Loucy (cell line): ENCODE measurements around the gene MYO18A.

Source experiments
- H2AFZ ChIP-seq: fragments of 200-600 bp; sonication (generic); 2 replicates; pipeline ENCODE4 v1.6.0; 2016; ENCODE audit warnings: antibody characterized with exemption, mild to moderate bottlenecking, low read length, moderate library complexity
- H3F3A ChIP-seq: fragments of 200-600 bp; 2 replicates; pipeline ENCODE4 v1.6.0; 2016; ENCODE audit warnings: antibody characterized with exemption, low read depth, mild to moderate bottlenecking
- H3K27me3 ChIP-seq: fragments of 200-600 bp; sonication (generic); 2 replicates; pipeline ENCODE4 v1.6.1; 2014; ENCODE audit warnings: low read length, mild to moderate bottlenecking; ENCODE audit not compliant: insufficient read depth, poor library complexity, severe bottlenecking
- H3K36me3 ChIP-seq: fragments of 200-600 bp; sonication (generic); 2 replicates; pipeline ENCODE4 v1.6.1; 2016; ENCODE audit warnings: low read length; ENCODE audit not compliant: insufficient read depth
- H3K4me1 ChIP-seq: fragments of 200-600 bp; sonication (generic); 2 replicates; pipeline ENCODE4 v1.5.1; 2014; ENCODE audit warnings: low read length, mild to moderate bottlenecking; ENCODE audit not compliant: insufficient read depth, poor library complexity, severe bottlenecking
- H3K4me2 ChIP-seq: fragments of 200-600 bp; sonication (generic); 2 replicates; pipeline ENCODE4 v1.6.0; 2014; ENCODE audit warnings: antibody characterized with exemption, low read length, low read depth, mild to moderate bottlenecking; ENCODE audit not compliant: poor library complexity, severe bottlenecking
- H3K4me3 ChIP-seq: fragments of 200-600 bp; sonication (generic); 2 replicates; pipeline ENCODE4 v1.5.1; 2014; ENCODE audit warnings: low read length, mild to moderate bottlenecking, mixed read lengths; ENCODE audit not compliant: poor library complexity, severe bottlenecking
- H3K79me2 ChIP-seq: fragments of 200-600 bp; sonication (generic); 2 replicates; pipeline ENCODE4 v1.6.1; 2014; ENCODE audit warnings: low read length; ENCODE audit not compliant: insufficient read depth
- H3K9ac ChIP-seq: fragments of 200-600 bp; sonication (generic); 2 replicates; pipeline ENCODE4 v1.6.0; 2014; ENCODE audit warnings: mild to moderate bottlenecking, low read depth, low read length, moderate library complexity; ENCODE audit not compliant: poor library complexity, severe bottlenecking
- H3K9me2 ChIP-seq: fragments of 200-600 bp; sonication (generic); replicated peaks from 2 replicates; pipeline ENCODE4 v1.6.1; 2016; ENCODE audit warnings: low read depth, low read length, mixed read lengths
- H3K9me3 ChIP-seq: fragments of 200-600 bp; sonication (generic); 2 replicates; pipeline ENCODE4 v1.6.1; 2014; ENCODE audit warnings: mild to moderate bottlenecking, antibody characterized with exemption, low read length, low read depth; ENCODE audit not compliant: insufficient read depth
- H4K20me1 ChIP-seq: fragments of 200-600 bp; sonication (generic); 2 replicates; pipeline ENCODE4 v1.6.0; 2014; ENCODE audit warnings: antibody characterized with exemption, low read length, mild to moderate bottlenecking; ENCODE audit not compliant: insufficient read depth, poor library complexity, severe bottlenecking
- CTCF ChIP-seq: fragments of 200-600 bp; sonication (generic); conservative IDR thresholded peaks from 2 replicates; pipeline ENCODE4 v1.5.1; 2014; ENCODE audit warnings: mild to moderate bottlenecking, antibody characterized with exemption, low read length
- EZH2phosphoT487 ChIP-seq: fragments of 200-600 bp; IDR thresholded peaks from 2 replicates; pipeline ENCODE4 v1.6.1; 2018; ENCODE audit warnings: antibody characterized with exemption, mild to moderate bottlenecking, moderate library complexity, borderline replicate concordance

The MYO18A gene

GRCh38 chr17:29096094-29096493 lies 84.1 kb downstream of the MYO18A start:
- Histone ChIP-seq H3K36me3 (peaks cover 100% of the 10 kb centered on the region), H3K4me3 (no peak overlapping the region), H2AFZ (no peak overlapping the region), H3K9me3 (no peaks in the 10 kb centered on the region), H3K4me1 (no peaks in the 10 kb centered on the region), H3K9me2 (no peaks in the 10 kb centered on the region), H4K20me1 (peaks cover 3% of the 10 kb centered on the region), H3K9ac (no peak overlapping the region), H3F3A (no peaks in the 10 kb centered on the region), H3K27me3 (no peaks in the 10 kb centered on the region), H3K4me2 (no peak overlapping the region), H3K79me2 (no peaks in the 10 kb centered on the region)
- TF ChIP-seq EZH2phosphoT487, result no peak
- TF ChIP-seq CTCF, result no peak

GRCh38 chr17:29095439-29095838 lies 84.8 kb downstream of the MYO18A start:
- TF ChIP-seq EZH2phosphoT487 (no peak), CTCF (no peak)
- H3K4me2 ChIP-seq, result no peak overlapping the region
- peaks cover 100% of the 10 kb centered on the region for H3K36me3 ChIP-seq
- no peak overlapping the region for H3K9ac ChIP-seq
- no peaks in the 10 kb centered on the region for H3F3A ChIP-seq
- no peaks in the 10 kb centered on the region for H3K9me3 ChIP-seq
- H3K9me2 ChIP-seq, result no peaks in the 10 kb centered on the region
- no peaks in the 10 kb centered on the region for H3K4me1 ChIP-seq
- H3K79me2 ChIP-seq, result no peaks in the 10 kb centered on the region
- H3K4me3 ChIP-seq, result no peak overlapping the region
- peaks cover 2% of the 10 kb centered on the region for H4K20me1 ChIP-seq
- H3K27me3 ChIP-seq, result no peaks in the 10 kb centered on the region
- no peak overlapping the region for H2AFZ ChIP-seq

GRCh38 chr17:29094101-29094708 lies 86.0 kb downstream of the MYO18A start:
- no peak overlapping the region for H3K4me2 ChIP-seq
- no peak overlapping the region for H2AFZ ChIP-seq
- TF ChIP-seq EZH2phosphoT487, result no peak
- H3K27me3 ChIP-seq, result no peaks in the 10 kb centered on the region
- no peak overlapping the region for H3K9ac ChIP-seq
- no peaks in the 10 kb centered on the region for H3K79me2 ChIP-seq
- H3K36me3 ChIP-seq, result peaks cover 100% of the 10 kb centered on the region
- no peaks in the 10 kb centered on the region for H3K9me2 ChIP-seq
- no peak overlapping the region for H3K4me3 ChIP-seq
- H3F3A ChIP-seq, result no peaks in the 10 kb centered on the region
- no peaks in the 10 kb centered on the region for H3K9me3 ChIP-seq
- no peaks in the 10 kb centered on the region for H4K20me1 ChIP-seq
- H3K4me1 ChIP-seq, result no peaks in the 10 kb centered on the region
